Activated T-helper 2 cell treated with anti-CD3 and anti-CD28 coated beads, Interferon-gamma antibody, Interleukin-2, Interleukin-4, amounts not matched to agents 10 μg/mL and 5 μg/mL and 100 μg/mL, durations not matched to agents 14 hours and 24 hours and 36 hours (primary cell): ENCODE measurements around the gene PKNOX1. TPM values are rescaled to one million over a fixed set of nuclear protein-coding genes. Genes with fewer than 3 reads are reported as not detected.
"Not testable (repeated sequence)": the region's sequence is repeated elsewhere in the genome, so short reads cannot be mapped to it uniquely, and the experiment has no call there.

Source experiments
- DNase-seq: peaks from one replicate; pipeline ENCODE4 v3.0.0; 2021; ENCODE audit warnings: low spot score
- H3K27ac Mint-ChIP-seq: one replicate; pipeline ENCODE4 v1.8.0; 2021; ENCODE audit warnings: mixed read lengths
- H3K27me3 Mint-ChIP-seq: one replicate; pipeline ENCODE4 v1.8.0; 2021; ENCODE audit warnings: low read depth, mixed read lengths
- H3K36me3 Mint-ChIP-seq: one replicate; pipeline ENCODE4 v1.8.0; 2021; ENCODE audit warnings: low read depth, mixed read lengths
- H3K4me1 Mint-ChIP-seq: one replicate; pipeline ENCODE4 v1.8.0; 2021; ENCODE audit warnings: low read depth, mixed read lengths
- H3K4me3 Mint-ChIP-seq: one replicate; pipeline ENCODE4 v1.8.0; 2021; ENCODE audit warnings: low read depth, mild to moderate bottlenecking, moderate library complexity, mixed read lengths
- H3K9me3 Mint-ChIP-seq: one replicate; pipeline ENCODE4 v1.8.0; 2021; ENCODE audit warnings: mixed read lengths
- intact Hi-C: fragments of 100-400 bp; cut with micrococcal nuclease; formaldehyde crosslinking; loops from one replicate; pipeline ENCODE4 v1.15.1; 2023
- total RNA-seq: library from RNA; stranded (reverse); gene quantifications from 2 replicates; pipeline ENCODE4 v1.2.3, GENCODE V29; 2022

PKNOX1 gene
- total RNA-seq, 1 donor from 2014 or later, result 25.6 TPM

GRCh38 chr21:43072742-43073141 is 98.4 kb downstream of the PKNOX1 start:
- DNase-seq, H3K36me3 Mint-ChIP-seq, H3K9me3 Mint-ChIP-seq, H3K4me3 Mint-ChIP-seq, H3K27ac Mint-ChIP-seq, H3K4me1 Mint-ChIP-seq, H3K27me3 Mint-ChIP-seq, intact Hi-C loops: not testable (repeated sequence)

GRCh38 chr21:43074401-43075169 is 100.2 kb downstream of the PKNOX1 start:
- not testable (repeated sequence) for DNase-seq, H3K27me3 Mint-ChIP-seq, H3K27ac Mint-ChIP-seq

GRCh38 chr21:43075170-43076022 is 101.0 kb downstream of the PKNOX1 start, which contains the start of gene CBS:
CBS (minus strand) TSS chr21:43075835; CDS start chr21:43072193, 3,642 bp downstream.
- DNase-seq, H3K4me3 Mint-ChIP-seq, H3K27ac Mint-ChIP-seq, H3K27me3 Mint-ChIP-seq, H3K9me3 Mint-ChIP-seq, H3K36me3 Mint-ChIP-seq, intact Hi-C loops, H3K4me1 Mint-ChIP-seq: not testable (repeated sequence)

More at GRCh38 chr21:43074401-43075169, 100.2 kb downstream of the PKNOX1 start:
- H3K4me3 Mint-ChIP-seq, H3K36me3 Mint-ChIP-seq, H3K4me1 Mint-ChIP-seq, H3K9me3 Mint-ChIP-seq, intact Hi-C loops: not testable (repeated sequence)

- H3K4me1 Mint-ChIP-seq, H3K9me3 Mint-ChIP-seq, H3K4me3 Mint-ChIP-seq, H3K27ac Mint-ChIP-seq, H3K27me3 Mint-ChIP-seq, intact Hi-C loops, DNase-seq, H3K36me3 Mint-ChIP-seq: not testable (repeated sequence)
These were observed 101.8 kb downstream of the PKNOX1 start for GRCh38 chr21:43076023-43076637.

GRCh38 chr21:43076643-43077042 is 102.3 kb downstream of the PKNOX1 start:
- intact Hi-C loops, H3K27ac Mint-ChIP-seq, H3K9me3 Mint-ChIP-seq, H3K27me3 Mint-ChIP-seq, H3K4me1 Mint-ChIP-seq, H3K4me3 Mint-ChIP-seq, H3K36me3 Mint-ChIP-seq, DNase-seq: not testable (repeated sequence)

GRCh38 chr21:43082587-43083300 is 108.4 kb downstream of the PKNOX1 start:
- H3K27me3 Mint-ChIP-seq, H3K4me1 Mint-ChIP-seq, H3K27ac Mint-ChIP-seq, H3K4me3 Mint-ChIP-seq, DNase-seq, H3K36me3 Mint-ChIP-seq, H3K9me3 Mint-ChIP-seq, intact Hi-C loops: not testable (repeated sequence)

Other genes starting within 250 kb of the PKNOX1 start
- 62.2 and 65.6 TPM in 2 replicates for gene WDR4, start 95.0 kb upstream of the PKNOX1 start, total RNA-seq
- gene NDUFV3, start 81.3 kb upstream of the PKNOX1 start, total RNA-seq, result 39.6 and 45.9 TPM in 2 replicates
- 0.21 and 0.30 TPM in 2 replicates for gene ERVH48-1, start 48.9 kb upstream of the PKNOX1 start, total RNA-seq
- 45.8 and 49.0 TPM in 2 replicates for gene CBS, start 101.3 kb downstream of the PKNOX1 start, total RNA-seq
- 8.7 and 11.6 TPM in 2 replicates for gene U2AF1, start 133.0 kb downstream of the PKNOX1 start, total RNA-seq
- gene CRYAA, start 194.4 kb downstream of the PKNOX1 start, total RNA-seq, result not detected in 2 replicates